Measurements from ENCODE around the gene CHST13. TPM values are rescaled to one million over a fixed set of nuclear protein-coding genes. Genes with fewer than 3 reads are reported as not detected.

CHST13 gene
- total and polyA plus RNA-seq, 3 experiments from 2014 or later = 0.24 to 0.31 TPM; not detected in 1

DNA sequence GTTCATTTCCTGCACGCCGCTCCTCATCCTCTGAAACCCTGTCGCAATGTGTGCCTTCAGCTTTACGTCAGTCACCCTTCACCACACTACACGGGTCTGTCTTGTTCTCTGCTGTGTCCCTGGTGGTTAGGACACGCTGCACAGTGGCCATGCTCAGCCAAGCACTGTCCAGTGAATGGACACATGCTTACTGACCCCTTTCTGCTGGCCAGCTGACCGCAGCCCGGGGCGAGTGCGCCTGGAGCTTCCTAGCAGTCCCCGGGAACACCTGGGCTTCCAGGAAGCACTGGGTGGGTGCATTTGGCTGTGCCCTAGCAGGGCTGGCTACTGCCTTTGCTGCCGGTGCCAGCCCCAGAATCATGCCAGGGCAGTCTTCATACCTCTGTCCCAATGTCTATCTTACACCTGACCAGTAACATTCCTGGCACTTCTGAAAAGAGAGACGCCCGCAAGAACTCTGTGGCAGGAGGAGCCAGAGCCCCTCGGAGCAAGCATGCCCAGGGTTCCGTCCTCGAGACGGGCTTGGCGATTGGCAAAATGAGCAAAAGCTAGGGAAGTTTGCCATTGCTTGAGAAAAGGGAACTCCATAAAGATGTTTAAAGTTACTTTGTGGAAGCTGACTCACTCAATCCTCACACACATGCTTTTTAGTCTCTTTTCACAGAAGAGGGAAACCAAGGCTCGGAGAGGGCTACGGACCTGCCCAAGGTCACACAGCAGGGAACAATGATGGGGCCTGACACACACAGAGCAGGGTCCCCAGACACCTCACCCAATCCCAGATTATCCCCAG is 32.5 kb upstream of the CHST13 start:
- no peak for DNase-seq
- Mint-ChIP-seq H3K27ac (no peak overlapping the region), H3K27me3 (peaks cover 0 to 1% of the 10 kb centered on the region in 2 donors), H3K4me1 (peaks cover 8 to 13% (median 12%) of the 10 kb centered on the region in 3 donors), H3K36me3 (no peaks in the 10 kb centered on the region), H3K9me3 (no peaks in the 10 kb centered on the region), H3K4me3 (no peak overlapping the region)
- CTCF ChIA-PET = no interaction called here
- no peaks in the 10 kb centered on the region for H3K27me3 ChIP-seq (ENCODE audit: insufficient read depth, low read length, poor library complexity, severe bottlenecking)
- H3K4me1 ChIP-seq (ENCODE audit: insufficient read depth, low read length) = peaks cover 9% of the 10 kb centered on the region
- no peaks in the 10 kb centered on the region for H3K9me3 ChIP-seq (ENCODE audit: low read length)
- POLR2A ChIA-PET = no interaction called here
- no peaks in the 10 kb centered on the region for H3K36me3 ChIP-seq (ENCODE audit: insufficient read depth, low read length)
- no peak overlapping the region for H3K27ac ChIP-seq (ENCODE audit: low read depth, low read length)
- H3K4me3 ChIP-seq (ENCODE audit: low read length) = no peak overlapping the region

- Histone ChIP-seq H3K36me3 (ENCODE audit: insufficient read depth, low read length) (no peaks in the 10 kb centered on the region), H3K27ac (ENCODE audit: low read depth, low read length) (no peak overlapping the region), H3K9me3 (ENCODE audit: low read length) (no peaks in the 10 kb centered on the region), H3K27me3 (ENCODE audit: insufficient read depth, low read length, poor library complexity, severe bottlenecking) (no peaks in the 10 kb centered on the region), H3K4me1 (ENCODE audit: insufficient read depth, low read length) (no peaks in the 10 kb centered on the region), H3K4me3 (ENCODE audit: low read length) (no peak overlapping the region)
- no peak for DNase-seq
- peak overlapping the region in 1 of 8 donors; percentile 47 for H3K27ac Mint-ChIP-seq
- CTCF ChIA-PET = no interaction called here
- POLR2A ChIA-PET = no interaction called here
- H3K4me1 Mint-ChIP-seq = peaks cover 0 to 5% (median 4%) of the 10 kb centered on the region in 3 donors
- H3K4me3 Mint-ChIP-seq = no peak overlapping the region
- peaks cover 0 to 1% of the 10 kb centered on the region in 2 donors for H3K27me3 Mint-ChIP-seq
- no peaks in the 10 kb centered on the region for H3K36me3 Mint-ChIP-seq
- H3K9me3 Mint-ChIP-seq = no peaks in the 10 kb centered on the region
Measured at GRCh38 chr3:126493051-126493450, 30.9 kb upstream of the CHST13 start.

GRCh38 chr3:126493739-126494138 is 30.2 kb upstream of the CHST13 start:
- ChIA-PET POLR2A (no interaction called here), CTCF (no interaction called here)
- H3K4me1 Mint-ChIP-seq = peaks cover 0 to 5% (median 4%) of the 10 kb centered on the region in 3 donors
- H3K36me3 ChIP-seq (ENCODE audit: insufficient read depth, low read length) = no peaks in the 10 kb centered on the region
- H3K4me1 ChIP-seq (ENCODE audit: insufficient read depth, low read length) = no peaks in the 10 kb centered on the region
- H3K9me3 ChIP-seq (ENCODE audit: low read length) = no peaks in the 10 kb centered on the region
- H3K27me3 ChIP-seq (ENCODE audit: insufficient read depth, low read length, poor library complexity, severe bottlenecking) = no peaks in the 10 kb centered on the region
- no peak overlapping the region for H3K4me3 ChIP-seq (ENCODE audit: low read length)
- H3K9me3 Mint-ChIP-seq = no peaks in the 10 kb centered on the region
- H3K36me3 Mint-ChIP-seq = no peaks in the 10 kb centered on the region
- peak overlapping the region in 1 of 8 donors; percentile 33 for H3K27ac Mint-ChIP-seq
- no peak overlapping the region for H3K27ac ChIP-seq (ENCODE audit: low read depth, low read length)
- peaks cover 0 to 1% of the 10 kb centered on the region in 2 donors for H3K27me3 Mint-ChIP-seq
- no peak overlapping the region for H3K4me3 Mint-ChIP-seq
- DNase-seq = no peak

DNA sequence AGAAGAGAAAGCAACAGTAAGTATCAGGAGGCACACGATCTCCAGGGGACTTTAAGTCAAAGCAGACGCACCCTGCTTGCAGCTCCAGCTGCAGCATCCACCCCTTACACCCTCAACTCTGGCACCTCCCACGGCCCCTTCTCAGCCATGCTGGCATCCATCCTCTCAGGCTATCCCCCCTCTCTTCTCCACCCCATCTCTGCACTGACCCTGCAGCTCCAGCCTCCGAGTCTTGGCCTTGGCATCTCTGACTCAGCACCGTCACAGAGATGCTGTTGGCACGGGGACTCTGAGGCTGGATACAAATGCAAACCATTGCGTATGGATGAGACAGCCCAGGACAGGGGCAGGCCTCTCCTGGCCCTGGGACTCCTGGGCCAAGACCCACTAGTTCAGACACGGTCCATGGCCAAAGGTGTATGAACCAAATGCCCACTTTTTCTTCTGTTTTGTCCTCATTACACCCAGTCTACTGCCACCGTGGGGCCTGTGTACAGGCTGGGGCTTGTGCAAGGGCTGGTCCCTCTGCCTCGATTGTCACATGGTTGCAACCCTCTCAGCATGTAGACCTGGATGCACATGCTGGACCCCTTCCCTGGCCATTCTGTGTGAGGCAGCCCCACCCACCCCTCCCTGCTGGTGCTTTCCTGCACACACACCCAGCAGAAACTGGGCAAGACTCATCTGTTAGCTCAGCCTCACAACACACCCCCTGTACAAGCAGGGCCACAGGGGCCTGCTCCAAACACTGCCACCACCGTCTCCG is 29.6 kb upstream of the CHST13 start:
- no peak overlapping the region for H3K4me3 ChIP-seq (ENCODE audit: low read length)
- no peaks in the 10 kb centered on the region for H3K4me1 ChIP-seq (ENCODE audit: insufficient read depth, low read length)
- H3K9me3 Mint-ChIP-seq = no peaks in the 10 kb centered on the region
- peaks cover 0 to 6% (median 4%) of the 10 kb centered on the region in 3 donors for H3K4me1 Mint-ChIP-seq
- H3K9me3 ChIP-seq (ENCODE audit: low read length) = no peaks in the 10 kb centered on the region
- no peak overlapping the region for H3K27ac ChIP-seq (ENCODE audit: low read depth, low read length)
- H3K36me3 ChIP-seq (ENCODE audit: insufficient read depth, low read length) = no peaks in the 10 kb centered on the region
- H3K27me3 ChIP-seq (ENCODE audit: insufficient read depth, low read length, poor library complexity, severe bottlenecking) = no peaks in the 10 kb centered on the region
- POLR2A ChIA-PET = no interaction called here
- CTCF ChIA-PET = no interaction called here
- no peak overlapping the region for H3K27ac Mint-ChIP-seq
- H3K4me3 Mint-ChIP-seq = no peak overlapping the region
- H3K27me3 Mint-ChIP-seq = peaks cover 0 to 1% of the 10 kb centered on the region in 2 donors
- DNase-seq = no peak
- no peaks in the 10 kb centered on the region for H3K36me3 Mint-ChIP-seq

GRCh38 chr3:126494970-126495230 is 29.1 kb upstream of the CHST13 start:
- no peaks in the 10 kb centered on the region for H3K36me3 Mint-ChIP-seq
- no peaks in the 10 kb centered on the region for H3K9me3 ChIP-seq (ENCODE audit: low read length)
- ChIA-PET CTCF (no interaction called here), POLR2A (no interaction called here)
- H3K9me3 Mint-ChIP-seq = no peaks in the 10 kb centered on the region
- DNase-seq = no peak
- peaks cover 0 to 1% of the 10 kb centered on the region in 2 donors for H3K27me3 Mint-ChIP-seq
- H3K36me3 ChIP-seq (ENCODE audit: insufficient read depth, low read length) = no peaks in the 10 kb centered on the region
- peaks cover 0 to 6% (median 4%) of the 10 kb centered on the region in 3 donors for H3K4me1 Mint-ChIP-seq
- H3K4me3 ChIP-seq (ENCODE audit: low read length) = no peak overlapping the region
- H3K4me3 Mint-ChIP-seq = no peak overlapping the region
- H3K4me1 ChIP-seq (ENCODE audit: insufficient read depth, low read length) = no peaks in the 10 kb centered on the region
- no peak overlapping the region for H3K27ac ChIP-seq (ENCODE audit: low read depth, low read length)
- no peaks in the 10 kb centered on the region for H3K27me3 ChIP-seq (ENCODE audit: insufficient read depth, low read length, poor library complexity, severe bottlenecking)
- no peak overlapping the region for H3K27ac Mint-ChIP-seq

GRCh38 chr3:126495786-126496185 is 28.2 kb upstream of the CHST13 start:
- Mint-ChIP-seq H3K9me3 (no peaks in the 10 kb centered on the region), H3K4me3 (no peak overlapping the region), H3K27me3 (peaks cover 0 to 1% of the 10 kb centered on the region in 2 donors), H3K36me3 (no peaks in the 10 kb centered on the region), H3K27ac (no peak overlapping the region), H3K4me1 (peaks cover 0 to 6% (median 4%) of the 10 kb centered on the region in 3 donors)
- Histone ChIP-seq H3K27me3 (ENCODE audit: insufficient read depth, low read length, poor library complexity, severe bottlenecking) (no peaks in the 10 kb centered on the region), H3K4me3 (ENCODE audit: low read length) (no peak overlapping the region), H3K27ac (ENCODE audit: low read depth, low read length) (no peak overlapping the region), H3K36me3 (ENCODE audit: insufficient read depth, low read length) (no peaks in the 10 kb centered on the region), H3K4me1 (ENCODE audit: insufficient read depth, low read length) (no peaks in the 10 kb centered on the region), H3K9me3 (ENCODE audit: low read length) (no peaks in the 10 kb centered on the region)
- POLR2A ChIA-PET = no interaction called here
- DNase-seq = peak in 1 of 5 donors; percentile 35
- CTCF ChIA-PET = interaction anchor here (1.0 kb wide), 1 partner anchor 23 kb away, joined by 4 read pairs; no protein-coding TSS in a partner anchor

DNA sequence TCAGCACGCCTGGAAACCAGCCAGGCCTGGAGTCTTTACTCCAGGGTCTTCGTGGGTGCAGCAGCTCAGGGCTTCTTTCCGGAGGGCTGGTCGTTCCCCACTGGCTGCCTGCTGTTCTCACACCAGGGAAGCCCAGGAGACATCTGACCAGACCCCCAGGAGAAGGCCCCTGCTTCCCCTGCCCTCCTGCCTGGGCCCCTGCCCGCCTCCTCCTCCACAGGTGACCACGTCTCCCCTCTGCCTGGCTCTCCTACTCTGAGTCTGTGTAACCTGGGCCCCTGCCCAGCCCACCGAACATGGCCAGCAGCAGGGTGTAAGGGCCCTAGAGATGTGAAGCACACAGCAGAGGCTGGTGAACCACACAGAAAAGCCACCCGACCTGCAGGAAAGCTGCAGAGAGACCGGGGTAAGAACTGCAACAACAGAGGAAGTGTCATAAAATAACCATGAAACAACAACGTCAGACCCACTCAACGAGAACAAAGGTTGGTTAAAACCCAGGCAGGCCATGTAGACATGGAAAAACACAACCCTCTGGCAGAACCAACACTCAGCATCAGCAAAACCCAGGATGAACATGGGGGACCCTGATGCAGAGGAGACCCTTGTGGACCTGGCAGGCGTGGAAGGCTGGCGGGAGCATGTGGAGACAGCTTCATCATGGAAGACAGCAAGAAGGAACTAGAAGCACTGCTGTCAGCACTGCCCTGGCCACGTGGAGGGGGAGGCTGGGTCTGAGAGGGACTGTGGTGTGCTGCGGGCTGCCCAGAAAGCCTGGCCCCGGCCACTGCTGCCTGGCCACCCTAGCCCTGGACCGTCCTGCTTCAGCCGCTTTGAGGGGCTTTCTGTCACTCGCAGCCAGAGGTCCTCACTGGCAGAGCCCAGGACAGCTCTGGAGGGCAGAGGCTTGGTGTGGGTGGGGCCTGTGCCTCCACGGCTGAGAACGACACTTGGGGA is 26.8 kb upstream of the CHST13 start:
- H3K9me3 ChIP-seq (ENCODE audit: low read length) = no peaks in the 10 kb centered on the region
- H3K4me1 ChIP-seq (ENCODE audit: insufficient read depth, low read length) = no peaks in the 10 kb centered on the region
- Mint-ChIP-seq H3K36me3 (no peaks in the 10 kb centered on the region), H3K27ac (peak overlapping the region in 2 of 8 donors; percentile 75 to 76), H3K4me1 (peaks cover 0 to 6% (median 4%) of the 10 kb centered on the region in 3 donors), H3K27me3 (no peaks in the 10 kb centered on the region), H3K4me3 (peak overlapping the region in 1 of 7 donors; percentile 33), H3K9me3 (no peaks in the 10 kb centered on the region)
- no peak overlapping the region for H3K27ac ChIP-seq (ENCODE audit: low read depth, low read length)
- no peak for DNase-seq
- H3K36me3 ChIP-seq (ENCODE audit: insufficient read depth, low read length) = no peaks in the 10 kb centered on the region
- no peaks in the 10 kb centered on the region for H3K27me3 ChIP-seq (ENCODE audit: insufficient read depth, low read length, poor library complexity, severe bottlenecking)
- CTCF ChIA-PET = interaction anchor here (1.0 kb wide), 1 partner anchor 21 kb away, joined by 4 read pairs; no protein-coding TSS in a partner anchor
- POLR2A ChIA-PET = no interaction called here
- no peak overlapping the region for H3K4me3 ChIP-seq (ENCODE audit: low read length)

Measured in CD8-positive, alpha-beta memory T cell (primary cell).